Measurements from ENCODE around the gene C1orf105.

The C1orf105 gene

GRCh38 chr1:172507741-172508140 lies 87.3 kb downstream of the C1orf105 start (continued):
- no peak for TF ChIP-seq ZNF777 (tag by site-specific recombination; IDR thresholded peaks at IDR 0.05; ENCODE audit: borderline replicate concordance)
- no peak for TF ChIP-seq GLI2 (tag by site-specific recombination; IDR thresholded peaks at IDR 0.05; ENCODE audit: borderline replicate concordance, low read depth)

- no peak overlapping the region for H3K27ac ChIP-seq (ENCODE audit: extremely low read depth, low read depth, low read length)
Measured at GRCh38 chr1:172510479-172510878, 90.0 kb downstream of the C1orf105 start.

GRCh38 chr1:172512591-172512990 lies 92.1 kb downstream of the C1orf105 start:
- Histone ChIP-seq H3K9me3 (ENCODE audit: control insufficient read depth, insufficient read depth, low read depth, low read length) (no peaks in the 10 kb centered on the region), H3K27ac (ENCODE audit: extremely low read depth, low read depth, low read length) (no peak overlapping the region), H3K4me3 (ENCODE audit: low read depth, low read length) (no peak overlapping the region), H3K36me3 (ENCODE audit: control insufficient read depth in 2 of 2, insufficient read depth in 1 of 2, low read length in 2 of 2) (no peaks in the 10 kb centered on the region), H3K4me1 (ENCODE audit: control insufficient read depth, insufficient read depth, low read length) (no peaks in the 10 kb centered on the region)
- TF ChIP-seq ZNF311 (tag by site-specific recombination; IDR thresholded peaks at IDR 0.05; ENCODE audit: borderline replicate concordance) = no peak
- no peak for TF ChIP-seq ZNF626 (tag by site-specific recombination; IDR thresholded peaks at IDR 0.05)
- no peak for TF ChIP-seq TCF7L2 (IDR thresholded peaks at IDR 0.05; ENCODE audit: borderline replicate concordance, low read depth, low read length)
- no peak for TF ChIP-seq ZNF548 (tag by site-specific recombination; IDR thresholded peaks at IDR 0.05)
- no peak for TF ChIP-seq MYNN (tag by site-specific recombination; IDR thresholded peaks at IDR 0.05; ENCODE audit: borderline replicate concordance)
- no peak for TF ChIP-seq ZFP3 (tag by site-specific recombination; IDR thresholded peaks at IDR 0.05; ENCODE audit: low read depth)
- TF ChIP-seq ZNF341 (tag by site-specific recombination; IDR thresholded peaks at IDR 0.05; ENCODE audit: low read depth) = no peak
- TF ChIP-seq ELK4 (IDR thresholded peaks at IDR 0.05; ENCODE audit: borderline replicate concordance, low read depth, low read length) = no peak
- no peak for TF ChIP-seq ZNF596 (tag by site-specific recombination; IDR thresholded peaks at IDR 0.05)
- TF ChIP-seq HOXD13 (CRISPR knock-in tag; IDR thresholded peaks at IDR 0.05; ENCODE audit: borderline replicate concordance) = no peak
- TF ChIP-seq ZNF266 (tag by site-specific recombination; IDR thresholded peaks at IDR 0.05; ENCODE audit: low read depth) = no peak
- ChIA-PET POLR2A (no interaction called here), CTCF (interaction anchor here (0.7 kb wide), 1 partner anchor 31 kb away, joined by 3 read pairs; no protein-coding TSS in a partner anchor)

More at GRCh38 chr1:172510479-172510878, 90.0 kb downstream of the C1orf105 start:
- POLR2A ChIA-PET = interaction anchor here (0.6 kb wide), 1 partner anchor 134 kb away, joined by 3 read pairs; no protein-coding TSS in a partner anchor
- Histone ChIP-seq H3K9me3 (ENCODE audit: control insufficient read depth, insufficient read depth, low read depth, low read length) (no peaks in the 10 kb centered on the region), H3K4me3 (ENCODE audit: low read depth, low read length) (no peak overlapping the region), H3K36me3 (ENCODE audit: control insufficient read depth in 2 of 2, insufficient read depth in 1 of 2, low read length in 2 of 2) (no peaks in the 10 kb centered on the region), H3K4me1 (ENCODE audit: control insufficient read depth, insufficient read depth, low read length) (no peaks in the 10 kb centered on the region)
- no peak for TF ChIP-seq ZBTB10 (tag by site-specific recombination; IDR thresholded peaks at IDR 0.05)
- TF ChIP-seq ZBTB17 (tag by site-specific recombination; IDR thresholded peaks at IDR 0.05) = no peak
- no peak for TF ChIP-seq ZNF449 (tag by site-specific recombination; IDR thresholded peaks at IDR 0.05)
- CTCF ChIA-PET = interaction anchor here (0.6 kb wide), 1 partner anchor 59 kb away, joined by 4 read pairs; no protein-coding TSS in a partner anchor

Data from HEK293 (cell line).